NT2/D1 (cell line): ENCODE measurements around the gene LAPTM5.

Source experiments
- SUZ12 ChIP-seq: IDR thresholded peaks from 2 replicates; pipeline ENCODE4 v1.6.1; 2011; ENCODE audit not compliant: insufficient read length, insufficient read depth; ENCODE audit errors: extremely low read depth
- ZNF274 ChIP-seq: IDR thresholded peaks from 2 replicates; pipeline ENCODE4 v1.6.1; 2011; ENCODE audit warnings: mild to moderate bottlenecking, low read depth, low read length

DNA sequence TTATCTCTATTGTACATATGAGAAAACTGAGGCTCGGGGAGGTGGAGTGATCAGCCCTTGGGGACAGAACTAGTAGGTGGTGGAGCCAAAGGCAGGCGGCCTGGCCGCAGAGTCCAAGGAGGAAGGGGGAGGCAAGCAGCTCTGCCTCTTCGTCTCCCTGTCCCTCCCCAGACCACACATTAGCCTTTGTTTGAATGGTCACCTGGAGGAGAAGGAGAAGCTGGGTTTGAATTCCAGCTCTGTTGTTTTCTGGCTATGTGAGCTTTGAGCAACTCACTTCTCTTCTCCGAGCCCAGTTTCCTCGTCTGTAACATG is 21.4 kb upstream of the LAPTM5 start:
- no peak for TF ChIP-seq ZNF274
- TF ChIP-seq SUZ12 = no peak
